PC-9 (cell line): ENCODE results near the gene ZMIZ1.

ENCODE experiments used
- CTCF ChIP-seq: fragments of 200-600 bp; sonication (generic); conservative IDR thresholded peaks from 2 replicates; pipeline ENCODE4 v1.6.1; 2017; ENCODE audit warnings: mixed run types, antibody characterized with exemption, mild to moderate bottlenecking, moderate library complexity
- EZH2 ChIP-seq: fragments of 200-600 bp; sonication (generic); IDR thresholded peaks from 2 replicates; pipeline ENCODE4 v1.8.0; 2017; ENCODE audit warnings: antibody characterized with exemption, low read depth

GRCh38 chr10:79207096-79207357 lies 138.3 kb downstream of the ZMIZ1 start:
- no peak for TF ChIP-seq CTCF
- TF ChIP-seq EZH2 = no peak
